ENCODE measurements around the gene NBEA.

NBEA gene

DNA sequence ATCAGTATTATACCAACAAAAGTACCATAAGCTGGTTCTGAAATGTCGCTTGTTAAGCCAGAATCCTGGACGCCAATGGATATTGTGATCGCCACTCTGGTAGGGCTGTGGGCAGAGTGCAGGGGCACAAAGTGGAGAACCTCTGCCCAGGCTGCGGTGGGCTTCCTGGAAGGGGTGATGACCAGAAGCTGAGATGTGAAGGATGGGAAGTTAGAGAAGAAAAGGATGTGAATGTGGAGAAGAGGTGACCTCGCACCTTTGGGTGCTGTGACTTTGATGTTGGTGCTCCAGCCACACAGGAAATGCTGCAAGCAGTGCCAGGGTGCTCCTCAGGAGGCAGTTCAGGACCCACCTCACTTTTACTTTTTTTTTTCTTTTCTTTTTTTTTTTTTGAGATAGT lies 742.4 kb downstream of the NBEA start:
- no peak overlapping the region for H3K27ac ChIP-seq
- no peak for DNase-seq (ENCODE audit: low read depth, low spot score)

DNA sequence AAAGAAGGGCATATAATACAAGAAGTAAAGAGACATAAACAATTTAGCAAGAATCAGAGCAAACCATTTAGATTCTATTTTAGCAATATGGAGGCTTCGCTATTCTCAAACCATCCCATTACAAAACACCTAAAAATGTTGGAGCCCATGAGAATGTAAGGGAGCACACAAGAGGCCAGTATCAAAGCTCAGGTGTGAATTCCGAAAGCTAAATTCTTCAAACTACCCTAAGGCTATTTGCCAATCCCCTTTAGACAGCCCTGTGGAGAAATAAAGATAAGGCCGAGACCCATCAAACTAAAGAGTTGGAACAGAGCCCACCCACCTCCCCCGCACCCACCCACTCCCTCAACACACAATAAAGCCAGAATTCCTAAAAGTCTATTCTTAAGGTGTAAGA lies 745.3 kb downstream of the NBEA start:
- no peak for DNase-seq (ENCODE audit: low read depth, low spot score)
- H3K27ac ChIP-seq = no peak overlapping the region

GRCh38 chr13:35690581-35691207 lies 748.6 kb downstream of the NBEA start:
- peak; percentile 6 for DNase-seq (ENCODE audit: low read depth, low spot score)
- H3K27ac ChIP-seq = no peak overlapping the region

- no peak overlapping the region for H3K27ac ChIP-seq
- no peak for DNase-seq (ENCODE audit: low read depth, low spot score)
Measured at GRCh38 chr13:35693134-35693784, 751.2 kb downstream of the NBEA start.

- no peak overlapping the region for H3K27ac ChIP-seq
- no peak for DNase-seq (ENCODE audit: low read depth, low spot score)
Measured at GRCh38 chr13:35694031-35694430, 752.0 kb downstream of the NBEA start.

DNA sequence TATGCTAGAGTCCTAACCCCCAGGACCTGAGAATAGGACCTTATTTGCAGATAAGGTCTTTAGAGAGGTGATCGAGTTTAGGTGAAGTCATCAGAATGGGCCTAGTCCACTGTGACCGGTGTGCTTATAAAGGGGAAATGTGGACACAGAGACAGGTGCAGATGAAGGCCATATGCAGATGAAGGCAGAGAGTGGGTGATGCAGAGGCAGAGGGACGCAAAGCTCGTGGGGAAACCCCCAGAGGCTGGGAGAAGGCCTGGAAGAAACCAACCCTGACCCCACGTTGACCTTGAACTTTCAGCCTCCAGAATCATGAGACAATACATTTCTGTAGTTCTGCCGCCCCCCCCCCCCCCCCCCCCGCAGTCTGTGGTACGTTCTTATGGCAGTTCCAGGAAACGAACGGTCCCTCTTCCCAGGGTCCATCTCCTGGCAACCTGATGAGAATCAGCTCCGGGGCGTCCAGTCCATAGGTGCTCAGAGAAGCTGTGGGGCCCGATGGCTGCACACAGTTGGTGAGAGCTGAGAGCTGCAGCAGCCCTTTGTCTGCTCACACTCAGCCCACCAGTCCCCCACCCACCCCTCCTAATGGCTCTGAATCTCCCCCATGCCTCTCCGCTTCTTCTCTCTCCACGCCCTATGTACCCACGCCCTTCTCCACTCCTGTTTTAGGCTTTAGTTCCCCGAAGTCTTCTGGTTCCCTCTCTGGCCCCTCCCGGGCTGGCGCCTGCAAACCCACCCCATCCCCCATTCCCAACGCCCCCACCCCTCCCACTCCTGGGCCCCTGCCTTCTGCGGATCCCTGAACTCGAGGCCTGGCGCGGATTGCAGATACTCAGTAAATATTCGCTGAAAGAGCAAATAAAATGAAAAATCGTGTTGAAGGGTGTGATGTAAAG lies 752.7 kb downstream of the NBEA start:
- DNase-seq (ENCODE audit: low read depth, low spot score) = no peak
- no peak overlapping the region for H3K27ac ChIP-seq

GRCh38 chr13:35695448-35695770 lies 753.3 kb downstream of the NBEA start:
- no peak overlapping the region for H3K27ac ChIP-seq

DNA sequence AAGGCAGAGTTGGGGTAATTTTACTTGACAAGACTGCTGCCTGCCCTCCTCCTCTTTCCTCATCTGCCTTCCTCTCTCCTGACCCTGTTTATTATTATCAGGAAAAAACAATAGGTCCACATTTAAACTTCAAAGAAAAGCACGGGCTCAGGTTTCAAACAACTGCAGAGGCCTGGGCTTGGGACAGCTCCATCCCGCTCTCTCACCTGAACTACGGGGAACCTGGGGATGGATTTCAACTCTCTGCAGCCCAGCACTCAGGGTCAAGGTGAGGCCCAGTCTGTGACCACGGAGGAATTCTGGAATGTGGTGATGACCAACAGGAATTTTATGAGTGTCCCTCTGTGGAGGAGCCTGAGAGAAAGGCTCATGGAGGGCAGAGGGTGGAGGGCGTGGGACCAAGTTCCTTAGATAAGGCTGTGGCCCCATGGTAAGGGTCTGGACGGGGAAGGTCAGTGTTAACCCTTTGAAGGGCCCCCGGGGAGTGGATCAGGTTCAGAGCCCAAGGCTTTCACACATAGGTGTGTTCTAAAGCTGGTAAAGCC lies 755.2 kb downstream of the NBEA start:
- H3K27ac ChIP-seq = no peak overlapping the region
- no peak for DNase-seq (ENCODE audit: low read depth, low spot score)

More at GRCh38 chr13:35695448-35695770, 753.3 kb downstream of the NBEA start:
- DNase-seq (ENCODE audit: low read depth, low spot score) = no peak

DNA sequence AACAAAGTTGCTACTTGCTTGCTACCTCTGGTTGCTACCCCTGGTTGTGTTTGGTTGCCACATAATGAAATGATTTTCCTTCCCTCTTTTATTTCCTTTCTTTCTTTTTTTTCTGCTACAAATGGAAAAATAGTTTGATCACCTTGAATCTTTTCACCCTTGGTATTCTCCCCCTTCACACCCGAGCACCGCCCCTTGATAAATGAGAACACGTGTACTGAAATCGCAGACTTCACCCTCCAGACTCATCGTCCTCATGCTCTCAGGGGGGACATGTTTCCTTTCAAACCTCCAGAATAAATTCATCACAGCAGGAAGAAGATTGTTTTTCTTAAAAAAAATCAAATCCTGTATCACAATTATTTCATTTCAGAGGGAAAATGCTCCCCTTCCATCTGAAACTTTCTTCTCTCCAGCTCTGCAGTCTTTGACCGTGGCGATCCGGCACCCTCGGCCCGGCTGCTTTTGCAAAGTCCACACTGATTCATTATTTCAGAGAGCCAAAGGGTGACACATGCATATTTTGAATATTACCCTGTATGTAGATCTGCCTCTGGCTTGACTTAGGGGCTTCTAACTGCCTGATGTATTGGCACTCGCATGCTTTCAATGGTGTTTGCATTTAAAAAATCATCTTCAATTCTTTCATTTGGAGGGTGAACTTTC lies 757.0 kb downstream of the NBEA start:
- H3K27ac ChIP-seq = no peak overlapping the region
- no peak for DNase-seq (ENCODE audit: low read depth, low spot score)

GRCh38 chr13:35699825-35700510 lies 757.9 kb downstream of the NBEA start:
- no peak overlapping the region for H3K27ac ChIP-seq

GRCh38 chr13:35700671-35701070 lies 758.6 kb downstream of the NBEA start:
- H3K27ac ChIP-seq = no peak overlapping the region
- DNase-seq (ENCODE audit: low read depth, low spot score) = no peak

More at GRCh38 chr13:35699825-35700510, 757.9 kb downstream of the NBEA start:
- no peak for DNase-seq (ENCODE audit: low read depth, low spot score)

DNA sequence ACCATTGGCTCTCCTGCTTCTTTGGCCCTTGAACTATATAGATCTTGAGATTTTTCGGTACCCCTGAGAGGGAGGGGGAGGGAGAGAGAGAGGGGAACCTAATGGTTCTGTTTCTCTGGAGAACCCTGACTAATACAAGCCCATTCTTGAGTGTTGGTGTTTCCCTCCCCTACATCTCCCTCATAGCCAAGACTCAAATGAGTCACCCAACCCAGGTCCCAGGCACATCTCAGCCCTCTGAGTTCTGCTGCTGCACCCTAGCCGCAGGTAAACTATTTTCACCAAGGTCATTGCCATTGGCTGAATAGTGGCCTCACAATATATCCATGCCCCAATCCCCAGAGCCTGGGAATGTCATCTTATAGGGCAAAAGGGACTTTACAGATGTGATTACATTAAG lies 760.2 kb downstream of the NBEA start:
- no peak for DNase-seq (ENCODE audit: low read depth, low spot score)
- H3K27ac ChIP-seq = no peak overlapping the region

DNA sequence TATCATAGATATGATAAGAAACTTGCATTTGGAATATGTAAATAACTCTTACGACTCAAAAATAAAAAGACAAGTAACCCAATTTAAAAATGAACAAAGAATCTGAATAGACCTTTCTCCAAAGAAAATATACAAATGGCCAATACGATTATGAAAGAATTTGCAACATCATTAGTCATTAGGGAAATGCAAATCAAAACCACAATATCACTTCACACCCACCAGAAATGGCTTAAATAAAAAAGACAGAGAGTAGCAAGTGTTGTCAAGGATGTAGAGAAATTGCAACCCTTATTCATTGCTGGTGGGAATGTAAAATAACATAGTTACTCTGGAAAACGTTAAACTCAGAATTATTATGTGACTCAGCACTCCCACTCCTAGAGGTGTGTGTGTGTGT lies 761.0 kb downstream of the NBEA start:
- no peak for DNase-seq (ENCODE audit: low read depth, low spot score)
- H3K27ac ChIP-seq = no peak overlapping the region

DNA sequence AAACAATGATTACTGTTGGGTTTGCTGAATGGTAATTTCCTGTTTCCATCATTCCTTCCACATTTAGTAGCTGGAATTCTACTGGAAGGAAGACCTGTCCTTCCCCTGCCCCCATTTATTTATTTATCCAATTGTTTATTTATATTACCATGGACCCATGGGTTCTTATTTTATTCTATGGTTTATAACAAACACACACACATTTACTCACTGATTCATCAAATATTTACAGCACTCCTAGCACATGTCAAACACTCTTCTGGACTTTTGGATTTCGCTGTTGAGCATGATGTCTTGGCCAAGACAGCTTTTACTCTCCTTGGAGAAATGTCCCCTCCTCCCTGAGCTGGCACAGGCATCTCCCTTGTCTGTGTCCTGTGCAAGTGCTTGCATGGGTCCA lies 762.3 kb downstream of the NBEA start:
- no peak overlapping the region for H3K27ac ChIP-seq
- no peak for DNase-seq (ENCODE audit: low read depth, low spot score)

GRCh38 chr13:35706281-35706680 lies 764.2 kb downstream of the NBEA start:
- DNase-seq (ENCODE audit: low read depth, low spot score) = no peak
- H3K27ac ChIP-seq = no peak overlapping the region

DNA sequence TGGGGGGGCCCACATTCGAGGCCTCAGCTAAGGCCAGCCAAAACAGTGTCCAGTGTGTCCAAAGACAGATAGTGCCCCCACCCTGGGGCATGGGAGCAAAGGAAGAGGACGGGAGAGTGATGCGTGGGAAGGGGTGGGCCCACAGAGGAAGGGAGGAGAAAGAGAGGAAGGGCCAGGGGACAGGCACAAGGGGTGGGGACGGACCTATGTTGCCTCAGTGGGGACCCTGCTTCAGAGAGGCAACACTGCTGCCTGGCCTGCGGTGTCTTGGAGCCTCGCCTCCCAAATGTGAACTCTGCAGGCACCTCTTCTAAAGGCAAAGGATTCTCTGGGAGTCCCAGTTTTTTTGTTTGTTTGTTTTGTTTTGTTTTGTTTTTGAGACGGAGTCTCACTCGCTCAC lies 764.7 kb downstream of the NBEA start:
- DNase-seq (ENCODE audit: low read depth, low spot score) = no peak
- no peak overlapping the region for H3K27ac ChIP-seq

- DNase-seq (ENCODE audit: low read depth, low spot score) = no peak
- no peak overlapping the region for H3K27ac ChIP-seq
Measured at GRCh38 chr13:35711909-35712308, 769.8 kb downstream of the NBEA start.

GRCh38 chr13:35712907-35713761 lies 771.1 kb downstream of the NBEA start:
- no peak overlapping the region for H3K27ac ChIP-seq
- DNase-seq (ENCODE audit: low read depth, low spot score) = no peak

- no peak for DNase-seq (ENCODE audit: low read depth, low spot score)
- no peak overlapping the region for H3K27ac ChIP-seq
Measured at GRCh38 chr13:35714121-35714520, 772.1 kb downstream of the NBEA start.
